K562 (cell line): Measurements from ENCODE around the gene TNFSF4. TPM values are rescaled to one million over a fixed set of nuclear protein-coding genes. Genes with fewer than 3 reads are reported as not detected.

Source experiments
- ATAC-seq: fragments of 200-7000 bp; cut with Tn5 transposase; 3 replicates; pipeline ENCODE4 v1.9.1; 2020; ENCODE audit warnings: moderate library complexity
- BruUV-seq: library from RNA; stranded (reverse); fragments of 400-500 nt; replicated peaks from 2 replicates; lab custom pipeline; 2021; lab: Mats Ljungman, UMichigan
- CTCF ChIA-PET: fragments of 300-600 bp; formaldehyde crosslinking; extraction: SDS; loops from one replicate; lab custom pipeline; 2021; ENCODE audit warnings: low intra/inter-chr PET ratio; lab: Yijun Ruan, JAX
- POLR2A ChIA-PET: fragments of 300-600, 350-650 bp; sonication (Branson Sonifier 250); formaldehyde crosslinking; extraction: SDS; loops from one replicate; lab custom pipeline; 2021; ENCODE audit warnings: antibody characterized with exemption, inconsistent platforms; lab: Yijun Ruan, JAX
- DNase-seq, 4 experiments: peaks; one replicate each; pipeline versions ENCODE4 v3.0.0 to v3.0.0-alpha.2; 2011 to 2018; ENCODE audit warnings: low spot score in 3 of 4, mixed read lengths in 3 of 4; ENCODE audit errors: extremely low read depth in 1 of 4
- FAIRE-seq: peaks from 2 replicates; lab custom pipeline; 2011; peaks lifted over from hg19 to GRCh38; lab: Jason Lieb, UNC
- H2AFZ ChIP-seq: 2 replicates; pipeline ENCODE4 v1.6.0; 2011; ENCODE audit warnings: low read depth, low read length, control low read depth, inconsistent platforms
- H3K27ac ChIP-seq: fragments of 200-600 bp; 3 replicates; pipeline ENCODE4 v1.8.0; 2011; ENCODE audit warnings: low read depth, mild to moderate bottlenecking, control low read depth, inconsistent platforms, low read length, moderate library complexity, mixed read lengths; ENCODE audit errors: extremely low read depth
- H3K27me3 ChIP-seq, 2 experiments: fragments of 300-600 bp in 1 of 2; 2 replicates in 1 of 2; 3 replicates in 1 of 2; pipeline versions ENCODE4 v1.6.0 to v1.8.0; 2011; ENCODE audit warnings: inconsistent platforms in 2 of 2, low read length in 2 of 2, mild to moderate bottlenecking in 1 of 2, mixed read lengths in 1 of 2, moderate library complexity in 1 of 2; ENCODE audit not compliant: control insufficient read depth in 2 of 2, insufficient read depth in 2 of 2
- H3K36me3 ChIP-seq: fragments of 300-600 bp; 3 replicates; pipeline ENCODE4 v1.8.0; 2011; ENCODE audit warnings: mild to moderate bottlenecking, low read length, inconsistent platforms; ENCODE audit not compliant: control insufficient read depth, insufficient read depth
- H3K4me1 ChIP-seq, 2 experiments: fragments of 200-600 bp in 1 of 2; replicated peaks in 1 of 2; 2 replicates in 1 of 2; 3 replicates in 1 of 2; pipeline versions ENCODE4 v1.5.1 to v1.8.0; 2011; ENCODE audit warnings: inconsistent platforms in 2 of 2, low read length in 2 of 2, mild to moderate bottlenecking in 1 of 2, mixed read lengths in 1 of 2, moderate library complexity in 1 of 2; ENCODE audit not compliant: control insufficient read depth in 2 of 2, insufficient read depth in 2 of 2
- H3K4me2 ChIP-seq: 2 replicates; pipeline ENCODE4 v1.6.1; 2011; ENCODE audit warnings: low read length, control low read depth, inconsistent platforms, mixed read lengths; ENCODE audit not compliant: insufficient read depth
- H3K4me3 ChIP-seq: fragments of 200-600 bp; sonication (generic), shearing (Covaris generic); 2 replicates; pipeline ENCODE4 v1.5.1; 2016; ENCODE audit warnings: control low read depth, inconsistent platforms
- H3K79me2 ChIP-seq: fragments of 200-600 bp; 3 replicates; pipeline ENCODE4 v1.8.0; 2011; ENCODE audit warnings: low read length, inconsistent platforms; ENCODE audit not compliant: control insufficient read depth, insufficient read depth
- H3K9ac ChIP-seq, 2 experiments: 2 replicates each; pipeline versions ENCODE4 v1.6.0 to v1.6.1; 2011; ENCODE audit warnings: low read depth in 2 of 2, low read length in 2 of 2, control low read depth in 1 of 2, inconsistent platforms in 1 of 2, mild to moderate bottlenecking in 1 of 2, mixed read lengths in 1 of 2; ENCODE audit not compliant: insufficient read depth in 1 of 2
- H3K9me1 ChIP-seq: one replicate; pipeline ENCODE4 v1.6.0; 2011; ENCODE audit warnings: inconsistent platforms, mild to moderate bottlenecking, low read length, moderate library complexity; ENCODE audit not compliant: control insufficient read depth, insufficient read depth
- H3K9me3 ChIP-seq: replicated peaks from 2 replicates; pipeline ENCODE4 v1.5.1; 2011; ENCODE audit warnings: low read depth, low read length, inconsistent platforms; ENCODE audit not compliant: control insufficient read depth, insufficient read depth
- H4K20me1 ChIP-seq: replicated peaks from 2 replicates; pipeline ENCODE4 v1.6.1; 2011; ENCODE audit warnings: low read length, inconsistent platforms, mixed read lengths; ENCODE audit not compliant: control insufficient read depth, insufficient read depth
- NFIC ChIP-seq: fragments of 450-650 bp; IDR thresholded peaks from 2 replicates; pipeline ENCODE4 v1.6.1; 2017; ENCODE audit warnings: mild to moderate bottlenecking, inconsistent platforms
- ZNF316 ChIP-seq: fragments of 450-650 bp; IDR thresholded peaks from 2 replicates; pipeline ENCODE4 v1.6.1; 2016
- ZNF584 ChIP-seq: fragments of 200-800 bp; sonication (Bioruptor generic); IDR thresholded peaks from 2 replicates; pipeline ENCODE4 v1.6.1; 2016; ENCODE audit warnings: low read depth, mild to moderate bottlenecking, missing genetic modification characterization, missing compliant biosample characterization
- in situ Hi-C: fragments of 300-500 bp; cut with MboI; formaldehyde crosslinking; loops from 4 replicates; pipeline ENCODE4 v1.15.0; 2018; ENCODE audit warnings: inconsistent platforms, mixed read lengths
- intact Hi-C: fragments of 100-400 bp; cut with micrococcal nuclease; formaldehyde crosslinking; loops from 2 replicates; pipeline ENCODE4 v1.14.2; 2022
- polyA plus RNA-seq, 8 experiments: library from polyadenylated mRNA; depleted of rRNA in 4 of 8; stranded (reverse) in 5 of 8; unstranded in 3 of 8; fragments of >200 nt; fragmentation: Nextera tagmentation in 2 of 8; fragmentation: Illumina TruSeq in 1 of 8; extraction: Ambion mirVana in 2 of 8; extraction: Trizol in 1 of 8; gene quantifications; 2 replicates each; pipeline versions ENCODE4 v1.2.1 to v1.2.3, GENCODE V29; 2011 to 2014; ENCODE audit warnings: inconsistent platforms in 1 of 8, missing spikeins in 1 of 8
- total RNA-seq, 7 experiments: library from RNA; depleted of rRNA in 6 of 7; stranded (reverse); fragments of >200 nt in 6 of 7; fragmentation: Illumina TruSeq in 2 of 7; extraction: Trizol in 2 of 7; gene quantifications; 2 replicates each; pipeline versions ENCODE4 v1.2.1 to v1.2.3, GENCODE V29; 2011 to 2021; ENCODE audit warnings: low replicate concordance in 1 of 7
- TF ChIP-seq, protein P1 (sequence below): fragments of 450-650 bp; formaldehyde crosslinking; IDR thresholded peaks from 2 replicates; pipeline ENCODE4 v1.4.0; 2022; ENCODE audit warnings: missing genetic modification characterization

TNFSF4 gene
- total and polyA plus RNA-seq, 9 of the 15 experiments (the other 6 are each of a cell fraction or from before 2014, with no cell fraction given), result 0.08 to 0.23 (median 0.15) TPM; not detected in 1

GRCh38 chr1:173248247-173248940, 41.3 kb upstream of the TNFSF4 start (continued):
- TF ChIP-seq, protein P1, sequence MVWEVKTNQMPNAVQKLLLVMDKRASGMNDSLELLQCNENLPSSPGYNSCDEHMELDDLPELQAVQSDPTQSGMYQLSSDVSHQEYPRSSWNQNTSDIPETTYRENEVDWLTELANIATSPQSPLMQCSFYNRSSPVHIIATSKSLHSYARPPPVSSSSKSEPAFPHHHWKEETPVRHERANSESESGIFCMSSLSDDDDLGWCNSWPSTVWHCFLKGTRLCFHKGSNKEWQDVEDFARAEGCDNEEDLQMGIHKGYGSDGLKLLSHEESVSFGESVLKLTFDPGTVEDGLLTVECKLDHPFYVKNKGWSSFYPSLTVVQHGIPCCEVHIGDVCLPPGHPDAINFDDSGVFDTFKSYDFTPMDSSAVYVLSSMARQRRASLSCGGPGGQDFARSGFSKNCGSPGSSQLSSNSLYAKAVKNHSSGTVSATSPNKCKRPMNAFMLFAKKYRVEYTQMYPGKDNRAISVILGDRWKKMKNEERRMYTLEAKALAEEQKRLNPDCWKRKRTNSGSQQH (CRISPR knock-in tag), result 0 out of 2 replicates have a peak, but pooled peaks have one; percentile 61
- no peak for TF ChIP-seq NFIC

- ATAC-seq (no peak), DNase-seq (no peak), FAIRE-seq (no peak)
- Histone ChIP-seq H3K9me1 (no peaks in the 10 kb centered on the region), H3K9ac (no peak overlapping the region), H3K9me3 (no peaks in the 10 kb centered on the region; the same call in 1 of the 2 replicates), H2AFZ (no peak overlapping the region), H4K20me1 (no peaks in the 10 kb centered on the region), H3K4me2 (no peak overlapping the region), H3K4me1 (no peaks in the 10 kb centered on the region; a peak in 1 of 5 replicates), H3K27me3 (no peaks in the 10 kb centered on the region), H3K79me2 (no peaks in the 10 kb centered on the region), H3K36me3 (no peaks in the 10 kb centered on the region), H3K27ac (no peak overlapping the region), H3K4me3 (no peak overlapping the region)
- no TSS peak for BruUV-seq
- TF ChIP-seq ZNF316, result peak; percentile 55
- TF ChIP-seq ZNF584 (CRISPR knock-in tag), result no peak
- in situ Hi-C loops (no loop called here), intact Hi-C loops (no loop called here)
- CTCF ChIA-PET, result no interaction called here
- POLR2A ChIA-PET, result no interaction called here
Observed at GRCh38 chr1:173245892-173246291, 38.8 kb upstream of the TNFSF4 start.
